Measurements from ENCODE around the gene MVB12B.

MVB12B gene

GRCh38 chr9:126404459-126404858, 77.8 kb downstream of the MVB12B start:
- H3K27ac ChIP-seq: no peak overlapping the region
- TF ChIP-seq, protein P1, sequence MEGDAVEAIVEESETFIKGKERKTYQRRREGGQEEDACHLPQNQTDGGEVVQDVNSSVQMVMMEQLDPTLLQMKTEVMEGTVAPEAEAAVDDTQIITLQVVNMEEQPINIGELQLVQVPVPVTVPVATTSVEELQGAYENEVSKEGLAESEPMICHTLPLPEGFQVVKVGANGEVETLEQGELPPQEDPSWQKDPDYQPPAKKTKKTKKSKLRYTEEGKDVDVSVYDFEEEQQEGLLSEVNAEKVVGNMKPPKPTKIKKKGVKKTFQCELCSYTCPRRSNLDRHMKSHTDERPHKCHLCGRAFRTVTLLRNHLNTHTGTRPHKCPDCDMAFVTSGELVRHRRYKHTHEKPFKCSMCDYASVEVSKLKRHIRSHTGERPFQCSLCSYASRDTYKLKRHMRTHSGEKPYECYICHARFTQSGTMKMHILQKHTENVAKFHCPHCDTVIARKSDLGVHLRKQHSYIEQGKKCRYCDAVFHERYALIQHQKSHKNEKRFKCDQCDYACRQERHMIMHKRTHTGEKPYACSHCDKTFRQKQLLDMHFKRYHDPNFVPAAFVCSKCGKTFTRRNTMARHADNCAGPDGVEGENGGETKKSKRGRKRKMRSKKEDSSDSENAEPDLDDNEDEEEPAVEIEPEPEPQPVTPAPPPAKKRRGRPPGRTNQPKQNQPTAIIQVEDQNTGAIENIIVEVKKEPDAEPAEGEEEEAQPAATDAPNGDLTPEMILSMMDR (conservative IDR thresholded peaks at IDR 0.05): no peak

GRCh38 chr9:126406075-126406667, 79.5 kb downstream of the MVB12B start:
- TF ChIP-seq, protein P1 (conservative IDR thresholded peaks at IDR 0.05): no peak
- H3K27ac ChIP-seq: no peak overlapping the region

GRCh38 chr9:126407114-126407870, 80.7 kb downstream of the MVB12B start:
- TF ChIP-seq, protein P1 (conservative IDR thresholded peaks at IDR 0.05): no peak
- no peak overlapping the region for H3K27ac ChIP-seq

DNA sequence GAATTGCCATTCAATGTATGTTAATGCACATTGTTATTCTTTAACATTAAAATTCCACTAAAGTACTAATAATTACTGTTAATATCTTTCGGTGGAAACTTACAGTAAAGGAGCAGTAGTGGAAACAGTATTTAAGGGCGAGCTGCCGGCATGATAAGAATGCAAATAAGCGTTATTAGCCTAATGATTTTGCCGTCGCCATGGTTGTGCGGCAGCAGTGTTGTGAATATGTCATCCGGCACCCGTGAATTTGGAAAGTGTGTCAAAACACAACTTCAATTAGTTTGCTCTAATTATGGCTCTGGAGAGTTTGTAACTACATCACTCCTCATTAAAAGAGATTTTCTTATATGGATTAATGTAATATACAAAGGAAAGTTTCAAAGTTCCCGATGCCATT, 81.4 kb downstream of the MVB12B start:
- H3K27ac ChIP-seq: no peak overlapping the region
- TF ChIP-seq, protein P1 (conservative IDR thresholded peaks at IDR 0.05): no peak

GRCh38 chr9:126410229-126410628, 83.6 kb downstream of the MVB12B start:
- no peak overlapping the region for H3K27ac ChIP-seq

DNA sequence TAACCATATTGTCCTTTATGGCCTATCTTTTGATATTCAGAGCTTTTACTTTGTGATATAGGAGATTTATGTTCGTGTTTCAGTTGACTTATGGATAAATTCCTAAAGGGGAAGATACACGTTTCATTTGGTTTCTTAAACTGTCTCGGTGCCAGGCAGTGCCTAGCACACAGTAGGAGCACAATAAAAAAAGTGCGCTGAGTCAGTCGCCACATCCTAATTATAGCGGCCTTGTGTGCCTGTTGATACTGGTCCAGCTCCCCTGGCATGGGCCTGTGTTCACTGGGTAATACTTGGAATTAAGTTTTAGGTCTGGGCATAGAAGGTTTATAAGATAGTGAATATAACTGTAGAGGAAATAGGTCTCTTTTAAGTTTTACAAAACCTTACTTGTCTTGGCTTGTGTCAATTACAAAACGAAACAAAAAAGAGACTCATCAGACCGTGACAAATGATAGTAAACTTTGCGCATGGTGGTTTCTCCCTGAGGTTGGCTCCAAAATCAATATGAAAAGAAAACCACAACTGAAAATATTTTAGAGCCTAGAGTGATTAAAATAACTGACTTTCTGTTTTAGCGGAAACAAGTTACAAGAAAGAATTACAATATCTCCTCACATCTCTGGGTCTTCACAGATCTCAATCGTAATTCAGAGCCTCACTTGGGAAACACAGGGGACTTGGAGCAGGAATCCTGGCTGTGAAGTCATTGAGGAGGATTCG, 84.8 kb downstream of the MVB12B start:
- TF ChIP-seq, protein P1 (conservative IDR thresholded peaks at IDR 0.05): no peak
- H3K27ac ChIP-seq: no peak overlapping the region

More at GRCh38 chr9:126410229-126410628, 83.6 kb downstream of the MVB12B start:
- TF ChIP-seq, protein P1 (conservative IDR thresholded peaks at IDR 0.05): no peak

DNA sequence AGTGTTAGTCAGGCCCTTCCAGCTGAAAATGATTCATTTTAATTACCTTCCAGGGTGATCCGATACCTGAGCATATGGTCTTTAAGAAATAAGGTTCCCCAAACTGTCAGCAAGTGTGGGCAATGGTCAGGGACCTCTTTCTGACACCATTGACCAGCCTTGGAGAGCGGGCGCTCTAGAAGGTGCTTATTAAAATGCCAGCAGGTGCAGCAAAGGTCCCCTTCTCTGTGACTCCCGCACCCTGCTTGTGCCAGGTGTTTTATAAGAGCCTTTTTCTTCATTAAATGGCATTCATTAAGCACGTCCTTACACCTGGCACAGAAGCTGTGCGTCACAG, 85.3 kb downstream of the MVB12B start:
- TF ChIP-seq, protein P1 (conservative IDR thresholded peaks at IDR 0.05): no peak
- no peak overlapping the region for H3K27ac ChIP-seq
